Activated CD4-positive, CD25-positive, alpha-beta regulatory T cell treated with anti-CD3 and anti-CD28 coated beads, Interleukin-2, amount 50 U/mL, for 72 hours (primary cell): ENCODE results near the gene ITCH.
"Not testable (repeated sequence)": the region's sequence is repeated elsewhere in the genome, so short reads cannot be mapped to it uniquely, and the experiment has no call there.

Source experiments
- DNase-seq: peaks from one replicate; pipeline ENCODE4 v3.0.0; 2021

Gene ITCH

DNA sequence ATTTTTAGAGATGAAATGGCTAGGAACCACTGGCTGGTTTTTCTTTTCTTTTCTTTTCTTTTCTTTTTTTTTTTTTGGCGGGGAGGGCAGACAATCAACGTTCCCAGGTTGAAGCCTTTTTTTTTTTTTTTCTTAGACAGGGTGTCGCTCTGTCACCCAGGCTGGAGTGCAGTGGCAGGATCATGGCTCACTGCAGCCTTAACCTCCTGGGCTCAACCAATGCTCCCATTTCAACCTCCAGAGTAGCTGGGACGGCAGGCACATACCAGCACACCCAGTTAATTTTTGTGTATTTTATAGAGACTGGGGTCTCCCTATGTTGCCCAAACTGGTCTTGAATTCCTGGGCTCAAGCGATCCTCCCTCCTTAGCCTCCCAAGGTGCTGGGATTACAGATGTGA is 18.8 kb upstream of the ITCH start:
- no peak for DNase-seq

- no peak for DNase-seq
Observed at GRCh38 chr20:34345402-34345736, 17.7 kb upstream of the ITCH start.

GRCh38 chr20:34345839-34346532 is 17.1 kb upstream of the ITCH start:
- not testable (repeated sequence) for DNase-seq

GRCh38 chr20:34346533-34346865 is 16.6 kb upstream of the ITCH start:
- DNase-seq = not testable (repeated sequence)

DNA sequence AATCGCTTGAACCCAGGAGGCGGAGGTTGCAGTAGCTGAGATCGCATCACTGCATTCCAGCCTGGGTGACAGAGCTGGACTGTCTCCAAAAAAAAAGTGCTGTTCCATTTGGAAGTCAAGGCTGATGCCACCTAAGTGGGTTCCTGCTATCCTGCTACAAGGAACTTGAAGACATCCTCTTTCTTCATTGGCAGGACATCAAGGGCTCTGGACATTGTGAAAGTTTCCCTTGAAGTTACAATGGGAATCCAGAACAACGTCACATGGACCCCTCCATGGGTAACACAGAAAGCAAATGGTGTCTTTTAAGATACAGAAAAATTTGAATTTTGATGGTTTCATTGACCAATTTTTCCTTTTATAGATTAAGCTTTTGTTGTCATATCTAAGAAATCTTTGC is 15.5 kb upstream of the ITCH start:
- DNase-seq = no peak

DNA sequence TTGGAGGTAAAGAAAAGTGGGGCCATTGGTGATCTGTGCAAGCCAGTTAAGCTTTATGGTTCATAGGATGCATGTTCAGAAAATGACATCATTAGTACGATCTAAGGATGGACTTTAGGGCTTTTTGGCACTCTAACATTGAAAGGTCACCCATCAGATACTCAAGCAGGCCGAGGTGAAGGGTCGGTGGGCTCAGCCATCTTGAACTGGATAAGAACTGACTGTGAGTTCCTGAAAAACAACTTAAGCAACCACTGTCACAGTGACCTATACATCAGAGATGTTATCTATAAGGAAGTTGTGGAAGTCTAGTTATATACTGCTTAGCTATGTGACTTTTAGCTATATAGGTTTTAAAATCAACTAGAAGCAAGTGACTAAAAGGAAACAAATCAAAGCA is 13.0 kb upstream of the ITCH start:
- DNase-seq = no peak

GRCh38 chr20:34353467-34353866 is 9.6 kb upstream of the ITCH start:
- not testable (repeated sequence) for DNase-seq

DNA sequence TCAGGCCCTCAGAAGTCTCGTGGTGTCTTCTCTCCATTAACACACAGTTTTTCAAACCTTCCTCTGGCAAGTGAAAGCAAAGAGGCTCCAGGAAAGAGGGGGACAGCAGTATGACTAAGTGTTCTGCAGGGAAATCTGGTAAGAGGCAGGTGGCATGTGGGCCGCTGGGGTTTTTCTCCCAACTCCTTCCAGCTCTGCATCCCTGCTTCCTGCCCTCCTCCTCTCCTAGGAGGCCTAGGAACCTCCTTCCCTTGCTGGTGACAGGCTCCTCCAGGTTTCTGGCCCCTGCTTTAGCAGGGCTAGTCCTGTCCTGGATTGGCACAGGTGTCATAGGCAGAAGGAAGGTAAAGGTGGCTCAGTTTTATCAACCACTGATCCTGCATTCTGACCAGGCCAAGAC is 7.6 kb upstream of the ITCH start:
- no peak for DNase-seq

DNA sequence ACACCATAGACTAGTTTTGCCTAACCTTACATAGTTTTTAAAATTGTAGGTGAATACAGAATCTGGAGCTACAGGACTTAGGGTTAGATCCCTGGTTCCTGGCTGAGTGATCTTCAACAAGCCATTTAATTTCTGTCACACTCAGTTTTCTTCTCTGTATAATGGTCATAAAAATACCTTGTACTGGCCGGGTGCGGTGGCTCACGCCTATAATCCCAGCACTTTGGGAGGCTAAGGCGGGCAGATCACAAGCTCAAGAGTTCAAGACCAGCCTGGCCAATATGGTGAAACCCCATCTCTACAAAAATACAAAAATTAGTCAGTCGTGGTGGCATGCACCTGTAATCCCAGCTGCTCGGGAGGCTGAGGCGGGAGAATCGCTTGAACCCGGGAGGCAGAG is 3.3 kb upstream of the ITCH start:
- not testable (repeated sequence) for DNase-seq

DNA sequence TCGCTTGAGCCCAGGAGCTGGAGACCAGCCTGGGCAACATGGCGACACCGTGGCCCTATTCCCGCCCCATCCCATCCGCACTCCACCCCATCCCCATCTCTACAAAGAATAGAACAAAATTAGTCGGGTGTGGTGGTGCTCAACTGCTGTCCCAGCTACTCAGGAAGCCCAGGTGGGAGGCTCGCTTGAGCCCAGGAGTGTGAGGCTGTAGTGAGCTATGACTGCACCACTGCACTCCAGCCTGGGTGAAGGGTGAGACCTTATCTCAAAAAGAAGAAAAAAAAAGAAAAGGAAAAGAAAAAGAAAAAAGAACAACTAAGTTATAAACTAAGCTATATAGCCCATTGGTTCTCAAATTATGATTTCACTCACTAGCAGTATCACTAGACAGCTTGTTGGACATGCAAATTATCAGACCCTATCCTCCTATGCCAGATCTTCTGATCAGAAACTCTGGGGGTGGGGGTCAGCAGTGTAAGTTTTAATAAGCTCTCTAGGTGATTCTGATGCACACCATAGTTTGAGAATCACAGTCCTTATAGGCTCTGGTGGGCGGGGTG is 491 bp upstream of the ITCH start:
- DNase-seq = no peak

DNA sequence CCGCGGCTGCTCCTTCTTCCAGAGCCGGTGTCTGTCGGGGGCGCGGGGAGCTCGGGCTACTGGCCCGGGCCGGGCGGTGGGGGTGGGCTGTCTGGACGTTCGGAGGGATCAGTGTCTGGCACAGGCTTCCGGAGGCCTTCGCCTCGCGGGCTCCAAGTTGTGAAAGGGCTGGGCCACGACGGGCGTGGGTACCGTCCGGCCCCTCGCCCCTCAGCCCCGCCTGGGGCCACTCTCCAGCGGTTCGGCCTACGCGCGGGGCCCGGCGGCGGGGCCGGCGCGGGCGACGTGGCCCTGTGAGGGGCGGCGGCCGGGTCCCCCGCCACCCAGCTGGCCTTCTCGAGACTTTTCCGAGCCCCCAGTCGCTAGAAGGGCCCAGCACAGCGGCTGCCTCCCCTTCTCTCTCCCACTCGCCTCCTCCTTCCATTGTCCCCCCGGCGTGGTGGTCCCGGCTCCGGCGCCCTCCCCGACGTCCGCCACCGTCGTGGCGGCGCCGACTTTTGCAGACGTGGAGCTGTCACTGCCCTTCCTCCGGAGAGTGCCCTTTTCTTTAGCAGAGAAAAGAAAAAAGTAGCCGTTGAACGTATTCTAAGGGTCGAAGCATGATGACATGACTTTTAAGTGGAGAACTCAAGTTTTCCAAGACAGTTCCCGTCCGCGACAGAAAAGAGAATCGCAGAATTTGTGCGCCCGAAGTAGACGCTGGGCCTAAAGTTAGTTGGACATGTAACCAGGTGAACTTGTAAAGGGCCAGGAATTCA is 571 bp downstream of the ITCH start:
- no peak for DNase-seq

DNA sequence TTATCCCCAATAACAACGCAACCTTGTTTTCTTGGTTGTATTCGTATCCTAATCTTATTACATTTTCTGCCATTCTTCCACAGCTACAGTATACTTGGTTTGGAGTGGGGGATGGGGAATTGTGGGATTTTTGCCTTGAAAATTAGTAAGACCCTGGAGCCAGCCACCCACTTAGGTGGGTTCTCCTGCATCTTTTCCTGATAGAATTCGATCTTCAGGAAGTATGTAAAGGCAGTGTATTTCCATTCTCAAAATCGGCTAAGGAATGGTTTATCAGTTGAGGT is 1.1 kb downstream of the ITCH start:
- no peak for DNase-seq

DNA sequence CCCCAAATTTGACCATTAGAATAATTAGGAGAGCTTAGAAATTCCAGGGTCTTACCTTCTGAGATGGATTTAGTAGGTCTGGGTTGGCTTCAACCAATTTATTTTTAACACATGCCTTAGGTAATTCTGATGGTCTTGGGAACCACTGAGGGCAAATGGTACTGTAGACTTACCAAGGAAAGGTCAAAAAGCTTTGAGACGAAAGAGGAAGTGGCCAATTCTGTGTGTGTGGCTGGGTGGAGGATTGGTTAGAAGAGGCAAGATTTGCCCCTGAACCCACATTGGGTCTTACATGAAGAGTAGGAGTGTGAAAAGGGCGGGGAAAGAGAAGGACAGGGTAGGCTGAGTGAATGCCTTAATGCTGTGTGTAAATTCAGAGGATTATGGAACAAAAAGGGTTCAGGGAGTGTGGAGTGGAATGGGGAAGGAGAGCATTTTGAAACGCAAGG is 2.7 kb downstream of the ITCH start:
- DNase-seq = no peak

GRCh38 chr20:34367155-34367554 is 4.1 kb downstream of the ITCH start:
- DNase-seq = no peak

GRCh38 chr20:34367911-34368310 is 4.8 kb downstream of the ITCH start:
- DNase-seq = not testable (repeated sequence)

DNA sequence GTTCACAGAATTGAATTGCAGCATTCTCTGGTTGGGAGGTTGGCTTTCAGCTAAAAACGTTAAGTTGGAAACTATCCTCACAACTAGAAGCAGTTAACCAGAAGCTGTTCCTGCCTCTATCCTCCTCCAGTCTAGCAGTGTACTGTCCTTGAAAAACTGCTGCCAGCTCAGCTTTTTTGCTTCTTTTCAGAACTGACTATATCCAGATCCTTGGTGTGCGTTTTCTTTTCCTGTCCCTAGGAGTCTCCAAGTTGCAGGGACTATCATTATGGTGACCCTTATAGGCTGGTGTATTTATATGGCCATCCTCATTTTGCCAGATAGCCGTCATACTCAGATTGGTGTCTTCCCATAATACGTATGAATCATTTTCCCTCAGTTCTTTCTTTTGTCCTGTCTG is 5.5 kb downstream of the ITCH start:
- no peak for DNase-seq

- DNase-seq = no peak
Observed at GRCh38 chr20:34369265-34369664, 6.2 kb downstream of the ITCH start.

DNA sequence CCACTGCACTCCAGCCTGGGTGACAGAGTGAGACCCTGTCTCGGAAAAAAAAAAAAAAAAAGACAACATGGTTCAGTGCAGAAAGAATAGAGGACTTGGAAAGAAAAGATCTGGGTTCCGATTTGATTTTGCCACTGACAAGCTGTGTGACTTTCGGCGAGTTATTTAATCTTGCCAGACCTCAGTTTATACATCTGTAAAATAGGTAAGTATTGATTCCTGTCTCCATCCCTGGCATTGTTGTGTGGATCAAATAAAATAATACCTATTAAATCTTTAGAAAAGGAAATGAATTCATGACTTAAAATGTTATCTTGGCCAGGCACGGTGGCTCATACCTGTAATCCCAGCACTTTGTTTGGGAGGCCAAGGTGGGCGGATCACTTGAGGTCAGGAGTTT is 7.0 kb downstream of the ITCH start:
- DNase-seq = no peak

GRCh38 chr20:34373445-34373844 is 10.4 kb downstream of the ITCH start:
- DNase-seq = no peak

- DNase-seq = no peak
Observed at GRCh38 chr20:34374209-34374760, 11.2 kb downstream of the ITCH start.

DNA sequence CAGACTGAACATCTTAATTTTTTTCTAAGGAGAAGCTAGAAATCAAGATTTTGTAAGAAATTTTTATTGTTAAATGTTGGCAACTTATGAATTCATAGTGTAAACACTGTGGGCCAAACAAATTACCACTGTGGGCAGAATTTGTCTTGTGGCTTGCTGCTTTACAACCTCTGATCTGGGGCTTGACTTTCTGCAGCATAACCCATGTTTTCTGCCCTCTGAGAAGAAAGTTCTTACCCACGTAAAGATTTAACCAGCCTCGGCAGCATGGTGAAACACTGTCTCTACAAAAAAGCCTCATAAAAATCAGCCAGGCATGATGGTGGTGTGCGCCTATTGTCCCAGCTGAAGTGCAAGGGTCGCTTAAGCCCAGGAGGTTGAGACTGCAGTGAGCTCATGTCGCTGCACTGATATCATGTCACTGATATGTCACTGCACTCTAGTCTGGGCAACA is 12.9 kb downstream of the ITCH start:
- no peak for DNase-seq

DNA sequence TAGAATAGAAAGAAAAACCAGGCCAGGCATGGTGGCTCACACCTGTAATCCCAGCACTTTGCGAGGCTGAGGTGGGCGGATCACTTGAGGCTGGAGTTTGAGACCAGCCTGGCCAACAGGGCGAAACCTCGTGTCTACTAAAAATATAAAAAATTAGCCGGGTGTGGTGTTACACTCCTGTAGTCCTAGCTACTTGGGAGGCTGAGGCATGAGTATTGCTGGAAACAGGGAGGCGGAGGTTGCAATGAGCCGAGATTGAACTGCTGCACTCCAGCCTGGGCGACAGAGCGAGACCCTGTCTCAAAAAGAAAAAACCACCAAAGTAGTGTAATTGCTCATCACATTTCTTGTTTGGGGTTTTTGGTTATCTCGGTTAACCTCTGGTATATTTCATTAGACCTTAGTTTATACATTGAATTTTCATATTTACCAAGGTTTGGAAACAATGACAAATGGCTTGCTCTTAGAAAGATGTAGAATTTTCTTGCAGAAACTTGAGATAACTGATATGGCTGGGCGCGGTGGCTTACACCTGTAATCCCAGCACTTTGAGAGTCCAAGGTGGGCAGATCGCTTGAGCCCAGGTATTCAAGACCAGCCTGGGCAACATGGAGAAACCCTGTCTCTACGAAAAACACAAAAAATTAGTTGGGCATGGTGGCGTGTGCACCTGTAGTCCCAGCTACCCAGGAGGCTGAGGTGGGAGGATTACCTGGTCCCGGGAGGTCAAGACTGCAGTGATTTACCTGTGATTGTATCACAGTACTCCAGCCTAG is 14.2 kb downstream of the ITCH start:
- DNase-seq = no peak

GRCh38 chr20:34382174-34382573 is 19.1 kb downstream of the ITCH start:
- no peak for DNase-seq
